HG02970 (cell line): ENCODE data around the gene PCSK5.

ENCODE experiments used
- ATAC-seq: cut with Tn5 transposase; IDR thresholded peaks from one replicate; pipeline ENCODE4 v1.9.1; 2021; ENCODE audit warnings: mild to moderate bottlenecking, moderate library complexity, moderate number of reproducible peaks; ENCODE audit not compliant: unreplicated experiment, low FRiP score

PCSK5 gene

DNA sequence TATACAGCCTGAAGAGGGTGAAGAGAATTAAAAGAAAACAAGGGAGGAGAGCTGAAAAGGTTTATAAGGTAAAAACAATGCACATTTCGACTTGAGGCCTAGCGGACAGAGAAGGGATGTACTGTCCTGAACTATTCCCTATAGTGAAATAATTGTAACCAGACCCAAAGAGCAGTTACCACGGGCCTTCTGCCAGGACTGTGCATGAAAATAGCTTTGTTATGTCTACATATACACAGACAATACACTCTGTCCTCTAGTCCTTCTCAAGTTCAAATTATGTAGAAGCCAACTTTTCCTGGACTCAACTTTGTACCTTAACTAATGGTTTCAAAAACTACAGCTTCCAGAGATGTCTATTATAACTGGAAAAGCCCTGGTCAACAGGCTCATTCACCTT is 223.7 kb downstream of the PCSK5 start:
- ATAC-seq = no peak

DNA sequence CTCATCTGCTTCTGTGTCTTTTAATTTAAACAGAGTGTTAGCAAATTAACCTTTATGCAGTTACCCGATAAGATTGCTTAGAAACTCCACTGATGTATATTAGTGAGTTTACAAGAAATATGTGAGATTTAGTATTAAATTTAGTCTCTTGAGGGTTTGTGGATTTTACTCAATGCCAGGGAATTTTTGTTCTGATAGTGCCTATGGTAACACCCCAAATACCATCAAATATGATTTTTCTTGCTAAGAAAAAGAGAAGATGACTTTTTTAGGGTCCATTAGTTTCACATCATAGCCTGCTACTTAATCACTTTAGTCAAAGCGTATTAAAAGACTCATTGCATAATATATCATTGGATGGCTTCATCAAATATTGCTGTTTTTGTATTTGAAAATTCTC is 224.9 kb downstream of the PCSK5 start:
- no peak for ATAC-seq

DNA sequence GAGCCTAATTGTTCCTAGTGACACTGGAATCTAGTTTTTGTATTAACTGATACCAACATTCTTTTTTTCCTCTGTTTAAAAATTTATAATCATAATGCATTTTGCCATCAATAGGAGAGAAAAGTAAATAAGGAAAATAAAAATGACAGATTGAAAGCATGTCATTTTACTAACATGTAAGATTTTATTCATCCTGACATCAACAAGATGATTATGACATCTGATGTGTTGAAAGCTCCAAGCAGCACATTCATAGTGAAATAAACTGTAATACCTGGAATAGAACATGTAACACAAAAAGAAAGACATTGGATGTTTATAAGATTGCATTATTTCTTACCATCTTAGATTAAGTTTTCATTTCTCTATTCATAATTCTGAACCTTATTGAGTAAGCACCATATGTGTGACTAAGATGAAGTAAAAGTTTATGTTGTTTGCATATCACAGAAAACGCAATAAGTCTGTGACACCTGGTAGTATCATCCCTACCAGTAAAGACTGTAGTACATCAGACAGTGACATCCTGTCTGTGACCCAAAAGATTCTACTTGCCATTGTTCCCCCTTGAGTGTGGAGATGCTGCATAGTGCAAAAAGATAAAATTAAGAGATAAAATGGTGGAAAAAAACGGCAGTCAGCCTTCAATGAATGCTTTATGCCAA is 225.6 kb downstream of the PCSK5 start:
- no peak for ATAC-seq

DNA sequence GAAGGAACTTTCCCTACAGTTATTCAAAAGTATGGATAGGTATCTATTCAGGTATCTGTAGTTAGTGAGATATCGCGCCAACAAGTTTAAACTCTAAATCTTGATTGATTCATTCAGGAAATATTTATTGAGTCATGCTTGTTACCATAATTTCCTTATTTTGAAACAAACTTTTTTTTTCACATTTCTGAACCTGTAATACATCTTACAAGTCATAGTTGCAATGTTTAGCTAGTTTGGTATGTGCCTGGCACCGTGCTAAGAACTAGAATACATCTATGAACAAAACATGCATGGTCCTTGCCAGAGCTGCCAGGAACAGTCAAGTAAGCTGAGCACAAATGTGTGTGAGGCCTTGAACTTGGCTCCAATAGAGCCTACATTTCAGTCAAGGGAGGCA is 226.4 kb downstream of the PCSK5 start:
- no peak for ATAC-seq

DNA sequence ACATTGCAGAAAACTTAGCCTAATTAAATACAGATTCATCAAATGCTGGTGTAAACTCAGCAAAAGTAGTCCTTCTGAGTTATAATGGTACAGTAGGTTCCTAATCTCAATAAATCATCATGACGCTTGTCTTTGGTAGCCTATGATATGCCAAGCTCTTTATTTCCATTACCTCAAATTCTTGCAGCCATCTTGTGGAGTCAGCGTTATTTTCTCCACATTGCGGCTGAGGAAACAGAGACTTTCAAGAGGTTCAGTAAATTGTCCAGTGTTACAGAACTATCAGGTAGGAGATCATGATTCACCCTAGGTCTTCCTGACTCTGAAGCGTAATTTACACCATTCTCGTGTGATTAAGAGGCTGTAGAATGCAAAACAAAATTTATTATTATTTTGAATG is 237.2 kb downstream of the PCSK5 start:
- ATAC-seq = no peak

DNA sequence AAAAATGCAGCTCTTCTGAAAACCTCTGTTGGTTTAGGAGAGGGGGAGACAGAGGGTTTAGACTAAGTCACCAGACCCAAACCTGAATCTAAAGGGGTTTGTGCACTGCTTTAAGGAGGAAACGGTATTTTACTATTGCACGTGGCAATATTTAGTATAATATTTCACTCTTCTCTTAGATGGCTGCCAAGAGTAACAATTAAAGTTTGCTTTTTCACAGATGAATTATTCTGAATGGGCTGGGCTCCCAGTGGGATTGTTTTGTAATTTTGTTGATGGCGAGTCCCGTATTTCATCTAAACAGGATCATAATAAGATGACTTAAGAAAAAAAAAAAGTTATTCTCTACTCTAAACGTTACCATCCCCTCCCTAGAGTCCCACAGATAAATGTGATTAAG is 245.4 kb downstream of the PCSK5 start:
- no peak for ATAC-seq

DNA sequence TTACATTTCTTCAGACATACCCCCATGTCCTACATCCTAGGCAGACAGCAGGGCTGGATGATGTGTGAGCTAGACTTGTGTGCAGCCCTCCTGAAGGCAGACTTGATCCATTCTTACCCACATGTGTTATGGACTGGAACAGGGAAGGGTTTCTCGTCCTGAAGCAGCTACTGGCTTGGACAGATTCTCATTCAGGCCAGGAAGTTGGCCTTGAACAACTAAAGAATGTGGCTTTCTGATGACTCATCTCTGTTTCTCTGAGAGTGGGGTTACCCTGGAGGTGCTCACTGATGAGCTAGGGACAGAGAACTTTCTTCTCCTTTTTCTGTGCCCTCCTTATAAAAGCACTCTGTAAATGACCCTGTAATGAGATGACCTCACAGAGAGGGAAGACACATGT is 246.5 kb downstream of the PCSK5 start:
- no peak for ATAC-seq

DNA sequence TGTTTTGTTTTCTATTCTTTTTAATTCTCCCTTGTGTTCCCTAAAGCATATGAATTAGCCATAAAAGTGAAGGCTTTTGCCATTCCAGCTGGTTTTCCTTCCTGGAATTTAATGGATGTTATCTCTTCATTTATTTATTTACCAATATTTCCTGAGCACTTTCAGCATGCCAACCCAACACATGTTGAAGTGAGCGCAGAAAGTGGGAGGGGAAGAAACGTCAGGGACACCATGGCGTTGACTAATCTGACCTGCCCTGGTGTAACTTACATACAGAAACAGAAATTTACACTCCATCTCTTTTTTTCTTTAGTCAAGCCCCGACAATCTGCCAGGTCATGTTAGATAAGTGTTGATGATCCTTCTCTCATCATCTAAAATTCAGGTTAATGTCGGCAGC is 247.5 kb downstream of the PCSK5 start:
- ATAC-seq = no peak

DNA sequence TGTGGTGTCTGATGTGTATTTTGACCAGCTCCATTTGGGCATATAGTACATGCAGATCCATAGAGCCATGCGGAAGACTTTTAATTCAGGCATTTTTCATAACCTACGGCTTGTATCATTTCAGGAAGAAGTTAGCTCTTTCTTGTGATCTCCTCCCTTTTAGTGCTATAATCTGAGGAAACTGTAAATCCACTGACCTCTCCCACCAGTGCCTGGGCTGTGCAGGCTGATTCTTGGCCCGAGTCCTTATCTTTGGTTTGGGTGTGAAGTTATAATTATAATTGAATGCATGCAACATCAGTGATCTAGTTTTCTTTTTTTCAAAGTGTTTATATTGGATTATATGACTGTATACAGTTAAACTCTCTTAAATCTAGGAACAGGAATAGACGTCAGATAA is 247.9 kb downstream of the PCSK5 start:
- ATAC-seq = no peak

DNA sequence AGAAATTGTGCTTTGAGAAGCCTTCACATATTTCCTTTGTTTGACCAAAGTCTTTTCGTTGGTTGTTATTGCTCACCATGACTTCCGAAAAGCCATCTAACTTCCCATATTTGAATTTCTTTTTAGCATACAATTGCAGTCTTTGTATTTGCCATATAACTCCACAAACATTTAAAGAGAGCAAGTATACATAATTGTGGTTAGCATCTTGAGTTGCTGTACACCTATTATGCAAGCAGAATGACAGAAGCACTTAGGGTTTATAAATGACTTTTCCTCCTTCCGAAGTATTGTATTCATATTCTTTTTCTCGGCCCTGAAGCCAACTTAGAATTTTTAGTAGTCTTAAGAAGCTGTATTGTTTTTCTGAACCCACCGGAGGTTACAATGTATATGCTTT is 253.4 kb downstream of the PCSK5 start:
- no peak for ATAC-seq

DNA sequence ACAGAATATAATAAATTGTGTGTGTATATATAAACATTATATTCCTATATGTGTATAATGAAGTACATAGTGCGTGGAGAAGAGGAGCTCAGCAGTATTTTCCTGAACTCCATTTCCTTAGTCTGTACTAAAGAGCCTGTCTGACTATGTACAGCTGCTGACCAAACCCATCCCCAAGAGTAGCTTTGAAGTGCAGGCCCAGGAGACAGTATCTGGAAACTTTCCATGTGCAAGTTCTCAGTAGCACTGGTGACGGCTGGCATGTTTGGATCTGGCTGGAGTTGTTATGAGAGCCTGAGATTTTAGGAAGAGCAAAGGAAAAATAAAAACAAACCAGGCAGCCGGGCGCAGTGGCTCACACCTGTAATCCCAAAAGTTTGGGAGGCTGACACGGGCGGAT is 259.5 kb downstream of the PCSK5 start:
- ATAC-seq = no peak

DNA sequence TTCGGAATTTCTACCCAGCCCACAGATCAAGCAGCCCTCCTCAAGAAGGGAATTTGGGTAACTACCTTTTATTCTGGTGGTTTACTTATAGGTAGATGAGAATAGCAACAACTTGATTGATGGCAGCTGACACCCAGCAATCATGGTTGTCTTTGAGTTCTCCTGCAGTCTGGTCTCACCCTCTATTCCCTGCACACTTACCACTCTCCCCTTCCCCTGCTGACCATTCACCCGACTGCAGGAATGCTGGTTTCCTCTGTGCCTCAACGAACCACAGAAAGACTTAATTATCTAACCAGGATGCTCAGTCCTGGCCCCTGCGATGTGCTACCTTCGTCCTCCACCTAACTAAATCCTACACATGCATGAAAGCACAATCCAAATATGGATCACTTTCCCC is 260.8 kb downstream of the PCSK5 start:
- ATAC-seq = no peak

DNA sequence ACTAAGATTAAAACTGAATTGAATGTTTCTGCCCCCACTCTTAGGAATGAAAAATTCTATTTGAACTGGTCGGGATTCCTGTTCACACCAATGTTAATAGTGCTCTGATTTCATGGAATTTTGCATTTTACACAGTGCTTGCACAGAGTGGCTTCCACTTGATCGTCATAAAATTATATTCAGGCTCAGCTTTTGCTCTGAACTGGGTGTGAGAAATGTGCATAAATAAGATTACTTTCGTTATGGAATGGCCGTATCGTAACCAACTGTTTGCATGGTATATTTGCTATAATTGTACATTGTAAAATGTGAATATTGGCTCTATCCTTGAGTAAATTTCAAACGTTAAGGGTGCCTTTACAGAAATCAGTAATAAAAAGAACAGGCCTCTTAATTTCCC is 262.9 kb downstream of the PCSK5 start:
- ATAC-seq = no peak

DNA sequence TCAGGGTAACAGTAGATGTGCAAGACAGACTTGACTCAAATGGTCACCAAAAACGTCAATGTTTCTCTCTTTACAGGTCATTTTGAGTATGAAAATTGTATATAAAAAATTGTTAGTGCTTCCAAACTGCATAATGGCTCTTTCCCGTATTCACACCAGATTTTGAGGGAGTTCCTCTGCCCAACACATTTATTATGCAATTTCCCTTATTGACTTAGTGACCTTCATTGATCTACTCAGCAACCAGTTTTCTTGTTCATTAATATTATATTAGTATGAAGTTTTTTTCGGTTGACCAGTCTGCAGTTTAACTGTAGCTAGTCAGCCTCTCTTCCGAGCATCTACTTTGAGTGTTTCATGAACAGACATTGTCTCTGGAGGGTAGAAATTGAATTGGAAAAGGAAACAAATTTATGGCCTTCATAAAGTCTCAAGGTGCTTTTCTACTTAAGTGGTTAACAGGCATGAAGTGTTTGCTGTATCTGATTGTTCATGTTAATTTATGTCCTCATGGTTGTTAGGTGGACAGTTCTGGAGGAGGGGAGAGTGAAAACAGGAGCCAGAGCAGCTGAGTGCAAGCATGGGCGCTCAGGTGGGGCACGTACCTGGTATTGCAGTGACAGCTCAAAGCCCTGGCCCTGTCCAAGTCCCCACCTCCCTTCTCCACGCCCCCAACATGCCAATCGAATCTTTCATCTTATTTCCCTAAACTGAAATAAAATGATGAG is 263.6 kb downstream of the PCSK5 start:
- no peak for ATAC-seq

DNA sequence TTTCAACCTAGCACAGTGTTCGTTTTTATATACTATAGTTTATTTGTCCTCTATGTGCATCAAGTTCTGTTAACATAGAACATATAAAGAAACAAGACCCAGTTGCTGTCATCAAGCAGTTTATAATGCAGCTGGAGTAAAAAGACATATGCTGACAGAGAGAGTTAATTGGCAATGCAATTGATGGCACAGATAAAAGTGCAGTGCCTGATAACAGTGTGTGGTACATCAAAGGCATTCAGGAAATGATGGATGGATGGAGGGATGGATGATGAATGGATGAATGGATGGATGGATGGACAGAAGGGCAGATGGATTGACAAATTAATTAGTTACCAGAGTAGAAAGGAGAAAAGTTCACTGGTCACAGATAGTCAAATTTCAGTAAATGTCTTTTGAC is 264.9 kb downstream of the PCSK5 start:
- no peak for ATAC-seq

DNA sequence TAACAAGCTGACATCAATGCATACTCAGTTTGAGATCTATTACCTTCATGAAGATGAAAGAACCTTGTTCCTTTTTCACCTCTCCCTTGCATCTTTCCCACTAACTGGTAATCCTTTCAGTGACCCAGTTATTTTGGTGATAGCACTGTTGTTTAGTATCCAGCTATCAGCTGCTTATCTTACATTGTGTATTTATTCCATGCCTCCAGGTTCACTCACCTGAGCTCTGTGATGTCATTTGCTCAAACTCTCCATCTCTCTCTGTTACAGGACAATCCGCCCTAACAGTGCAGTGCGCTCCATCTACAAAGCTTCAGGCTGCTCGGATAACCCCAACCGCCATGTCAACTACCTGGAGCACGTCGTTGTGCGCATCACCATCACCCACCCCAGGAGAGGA is 268.2 kb downstream of the PCSK5 start:
- ATAC-seq = no peak

DNA sequence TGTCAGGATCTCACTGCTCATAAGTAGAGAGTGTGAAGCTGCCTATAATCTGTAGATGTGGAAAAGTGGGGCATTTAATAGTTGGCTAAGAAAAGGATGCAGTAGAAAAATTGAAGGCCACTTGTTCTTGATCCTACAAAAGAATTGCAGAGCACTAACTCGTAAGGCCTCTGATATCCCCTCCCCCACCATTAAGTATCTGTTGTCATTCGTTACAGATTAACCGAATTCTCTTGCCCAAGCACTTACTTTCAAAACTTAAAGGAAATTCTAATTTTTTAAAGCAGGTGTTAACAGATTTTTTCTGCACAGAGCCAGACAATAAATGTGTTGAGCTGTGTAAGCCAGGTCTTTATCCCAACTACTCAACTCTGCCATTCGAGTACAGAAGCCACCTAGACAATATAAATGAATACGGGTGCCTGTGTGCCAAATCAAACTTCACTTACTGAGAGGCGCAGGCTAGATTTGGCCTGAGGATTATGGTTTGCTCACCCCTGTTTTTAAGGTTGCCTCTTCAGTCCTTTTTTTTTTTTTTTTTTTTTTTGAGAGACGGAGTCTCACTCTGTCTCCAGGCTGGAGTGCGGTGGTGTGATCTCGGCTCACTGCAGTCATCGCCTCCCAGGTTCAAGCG is 268.9 kb downstream of the PCSK5 start:
- ATAC-seq = no peak

DNA sequence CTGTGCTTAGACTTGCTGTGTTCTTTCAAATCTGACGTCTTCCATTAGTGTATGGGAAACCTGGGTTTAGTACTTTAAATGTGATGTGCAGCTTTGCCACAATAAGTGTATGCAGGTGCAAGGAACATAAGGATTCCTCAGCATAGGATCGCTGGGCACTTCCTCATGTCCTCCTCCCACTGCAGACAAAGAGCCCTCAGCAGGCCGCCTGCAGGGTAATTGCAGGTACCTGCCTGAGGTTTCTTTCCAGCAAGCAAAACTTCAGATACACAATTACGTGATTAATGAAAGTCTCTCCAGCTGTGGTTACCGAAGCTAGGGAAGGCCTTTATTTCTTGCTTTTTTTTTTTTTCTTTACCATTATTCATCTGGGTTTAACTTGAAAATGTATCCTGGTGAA is 270.6 kb downstream of the PCSK5 start:
- ATAC-seq = no peak

DNA sequence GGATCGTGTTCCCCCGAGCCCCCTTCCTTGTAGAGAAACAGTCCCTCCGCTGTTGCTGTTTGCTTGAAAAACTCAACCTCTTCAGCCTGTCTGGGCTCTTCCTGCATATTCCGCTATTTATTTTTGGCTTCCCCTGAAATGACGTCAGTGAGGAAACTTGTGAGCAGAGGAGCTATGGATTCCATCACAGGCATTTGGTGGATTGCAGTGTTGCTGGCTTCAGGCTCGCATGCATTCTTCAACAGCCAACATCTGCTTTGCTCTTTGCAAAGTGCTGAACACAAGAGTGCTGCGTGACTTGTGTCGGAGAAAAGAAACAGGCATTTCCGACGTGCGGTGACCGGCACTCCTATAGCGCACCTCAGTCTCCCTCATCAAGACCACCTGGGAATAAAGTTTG is 271.1 kb downstream of the PCSK5 start:
- no peak for ATAC-seq

DNA sequence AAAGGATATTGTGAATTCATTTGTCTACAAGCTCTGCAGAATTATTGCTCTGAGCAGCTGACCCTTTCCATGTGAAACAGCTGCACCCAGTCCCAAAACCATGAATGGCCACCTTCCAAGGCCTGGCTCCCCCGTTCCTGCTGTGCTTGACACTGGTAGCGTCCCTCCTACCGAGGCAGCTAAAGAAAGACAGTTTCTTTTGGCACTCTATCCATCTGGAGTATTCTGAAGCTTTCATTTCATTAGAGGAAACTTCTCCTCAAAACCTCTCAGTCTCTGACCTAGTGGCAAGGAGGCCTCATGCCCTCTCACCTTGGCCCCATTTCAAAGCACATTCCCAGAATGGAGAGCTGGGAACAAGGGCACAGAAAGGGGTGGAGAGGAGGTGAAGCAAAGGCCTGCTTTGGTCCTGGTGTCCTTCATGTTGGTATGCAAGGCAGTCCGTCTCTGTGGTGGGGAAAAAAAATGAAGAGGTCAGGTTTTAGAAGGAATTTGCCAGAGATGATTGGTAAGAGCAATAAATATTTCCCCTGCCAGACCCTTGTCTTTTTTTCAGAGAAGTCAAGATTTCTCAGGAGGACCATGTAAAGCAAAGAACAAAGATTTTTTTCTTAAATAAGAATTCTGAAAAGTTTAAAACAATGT is 271.7 kb downstream of the PCSK5 start:
- no peak for ATAC-seq

DNA sequence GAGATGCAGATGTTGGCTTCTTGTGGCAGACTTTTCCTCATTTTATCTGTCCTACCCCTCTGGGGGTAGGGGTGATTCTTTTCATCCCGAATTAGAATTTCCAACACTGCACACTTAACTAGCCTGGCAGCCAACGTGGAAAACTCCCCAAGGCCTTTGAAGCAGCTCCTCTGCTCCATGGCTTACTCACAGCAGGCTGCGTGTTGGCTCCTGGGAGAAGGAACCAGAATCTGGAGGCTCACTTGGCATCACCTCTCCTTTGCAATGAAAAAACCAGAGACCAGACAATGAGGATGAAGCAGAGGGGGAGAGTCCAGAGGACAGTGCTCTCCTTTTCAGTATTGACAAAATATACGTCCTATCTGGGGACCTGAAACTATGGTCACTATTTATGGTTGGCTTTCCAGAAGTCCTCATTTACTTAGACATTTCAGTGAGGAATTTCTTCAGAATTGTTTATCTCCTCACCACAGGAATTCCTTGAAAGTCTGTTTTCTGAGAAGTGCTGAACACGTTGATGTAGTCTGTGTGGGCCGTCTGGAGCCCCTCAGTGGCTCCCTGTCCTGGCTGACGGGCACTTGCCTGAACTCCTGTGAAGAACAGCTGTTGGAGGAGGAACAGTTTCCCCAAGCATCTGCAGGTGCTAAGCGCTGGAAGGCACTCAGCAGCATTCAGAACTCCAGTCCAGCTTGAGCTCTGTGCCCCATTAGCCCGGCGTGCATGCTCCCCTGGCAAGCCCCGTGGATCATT is 272.5 kb downstream of the PCSK5 start:
- ATAC-seq = no peak
